ENCODE measurements around the gene KCNRG.
A peak's percentile ranks its signal among the peaks of the same experiment; 100 is the strongest.

KCNRG gene

GRCh38 chr13:49993666-49994065, 21.6 kb upstream of the KCNRG start:
- Histone ChIP-seq H3K79me2 (ENCODE audit: low read length) (peaks cover 8% of the 10 kb centered on the region), H3K9me3 (replicated peaks; ENCODE audit: insufficient read depth, low read length) (no peaks in the 10 kb centered on the region), H3K27ac (ENCODE audit: low read length) (no peak overlapping the region), H3K36me3 (replicated peaks; ENCODE audit: insufficient read depth, low read length) (no peaks in the 10 kb centered on the region), H4K20me1 (ENCODE audit: insufficient read depth, low read length) (no peaks in the 10 kb centered on the region), H3K27me3 (replicated peaks; ENCODE audit: insufficient read depth, low read length) (no peaks in the 10 kb centered on the region), H3K9ac (ENCODE audit: low read length) (no peak overlapping the region), H3F3A (ENCODE audit: insufficient read depth, low read length) (no peaks in the 10 kb centered on the region), H3K9me2 (replicated peaks; ENCODE audit: insufficient read depth, low read length) (no peaks in the 10 kb centered on the region), H2AFZ (ENCODE audit: low read length) (no peak overlapping the region), H3K4me3 (ENCODE audit: low read length) (no peak overlapping the region), H3K4me1 (ENCODE audit: low read length) (no peaks in the 10 kb centered on the region), H3K4me2 (ENCODE audit: low read depth, low read length) (no peak overlapping the region)
- TF ChIP-seq, protein P1, sequence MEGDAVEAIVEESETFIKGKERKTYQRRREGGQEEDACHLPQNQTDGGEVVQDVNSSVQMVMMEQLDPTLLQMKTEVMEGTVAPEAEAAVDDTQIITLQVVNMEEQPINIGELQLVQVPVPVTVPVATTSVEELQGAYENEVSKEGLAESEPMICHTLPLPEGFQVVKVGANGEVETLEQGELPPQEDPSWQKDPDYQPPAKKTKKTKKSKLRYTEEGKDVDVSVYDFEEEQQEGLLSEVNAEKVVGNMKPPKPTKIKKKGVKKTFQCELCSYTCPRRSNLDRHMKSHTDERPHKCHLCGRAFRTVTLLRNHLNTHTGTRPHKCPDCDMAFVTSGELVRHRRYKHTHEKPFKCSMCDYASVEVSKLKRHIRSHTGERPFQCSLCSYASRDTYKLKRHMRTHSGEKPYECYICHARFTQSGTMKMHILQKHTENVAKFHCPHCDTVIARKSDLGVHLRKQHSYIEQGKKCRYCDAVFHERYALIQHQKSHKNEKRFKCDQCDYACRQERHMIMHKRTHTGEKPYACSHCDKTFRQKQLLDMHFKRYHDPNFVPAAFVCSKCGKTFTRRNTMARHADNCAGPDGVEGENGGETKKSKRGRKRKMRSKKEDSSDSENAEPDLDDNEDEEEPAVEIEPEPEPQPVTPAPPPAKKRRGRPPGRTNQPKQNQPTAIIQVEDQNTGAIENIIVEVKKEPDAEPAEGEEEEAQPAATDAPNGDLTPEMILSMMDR (IDR thresholded peaks at IDR 0.05; ENCODE audit: low read length): no peak
- TF ChIP-seq EZH2phosphoT487 (IDR thresholded peaks at IDR 0.05; ENCODE audit: low read length) (no peak), EZH2 (optimal IDR thresholded peaks at IDR 0.05; ENCODE audit: low read depth, low read length) (no peak)
- no peak for DNase-seq

DNA sequence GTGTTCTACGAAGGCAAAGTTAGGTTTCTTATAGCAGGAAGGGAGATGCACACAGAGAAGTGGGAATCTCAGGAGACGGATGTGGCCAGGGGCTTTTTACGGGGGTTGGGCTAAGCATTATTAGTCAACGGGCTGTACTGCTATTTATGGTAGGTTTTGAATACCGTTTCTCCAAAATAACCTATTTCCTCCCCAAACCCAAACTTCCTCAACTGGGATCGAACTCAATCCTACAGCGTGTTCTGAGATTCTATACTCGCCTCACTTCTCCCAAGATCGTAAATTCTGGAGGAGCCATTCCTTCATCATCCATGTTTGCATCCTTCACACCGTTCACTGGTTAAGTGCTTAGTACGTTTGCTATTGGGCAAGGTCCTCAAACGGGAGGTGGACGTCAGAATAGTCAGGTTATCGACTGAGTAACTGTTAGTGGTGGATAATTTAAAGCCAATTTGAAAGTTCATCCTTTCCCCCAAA, 19.6 kb upstream of the KCNRG start:
- no peaks in the 10 kb centered on the region for H3F3A ChIP-seq (ENCODE audit: insufficient read depth, low read length)
- no peaks in the 10 kb centered on the region for H3K36me3 ChIP-seq (replicated peaks; ENCODE audit: insufficient read depth, low read length)
- H3K4me3 ChIP-seq (ENCODE audit: low read length): no peak overlapping the region
- no peak overlapping the region for H3K27ac ChIP-seq (ENCODE audit: low read length)
- no peaks in the 10 kb centered on the region for H3K9me3 ChIP-seq (replicated peaks; ENCODE audit: insufficient read depth, low read length)
- no peak overlapping the region; the same call in 1 of the 2 replicates for H3K4me2 ChIP-seq (ENCODE audit: low read depth, low read length)
- H3K9ac ChIP-seq (ENCODE audit: low read length): no peak overlapping the region
- no peaks in the 10 kb centered on the region for H3K27me3 ChIP-seq (replicated peaks; ENCODE audit: insufficient read depth, low read length)
- no peaks in the 10 kb centered on the region for H3K4me1 ChIP-seq (ENCODE audit: low read length)
- H4K20me1 ChIP-seq (ENCODE audit: insufficient read depth, low read length): no peaks in the 10 kb centered on the region
- H3K9me2 ChIP-seq (replicated peaks; ENCODE audit: insufficient read depth, low read length): no peaks in the 10 kb centered on the region
- no peak for DNase-seq
- TF ChIP-seq EZH2phosphoT487 (IDR thresholded peaks at IDR 0.05; ENCODE audit: low read length): no peak
- peaks cover 13% of the 10 kb centered on the region for H3K79me2 ChIP-seq (ENCODE audit: low read length)
- H2AFZ ChIP-seq (ENCODE audit: low read length): no peak overlapping the region

GRCh38 chr13:49996161-49996915, 18.9 kb upstream of the KCNRG start:
- H3K79me2 ChIP-seq (ENCODE audit: low read length): peaks cover 13% of the 10 kb centered on the region
- peak overlapping the region; percentile 47; the same call in 1 of the 2 replicates for H3K4me2 ChIP-seq (ENCODE audit: low read depth, low read length)
- no peaks in the 10 kb centered on the region for H3K36me3 ChIP-seq (replicated peaks; ENCODE audit: insufficient read depth, low read length)
- H4K20me1 ChIP-seq (ENCODE audit: insufficient read depth, low read length): no peaks in the 10 kb centered on the region
- H2AFZ ChIP-seq (ENCODE audit: low read length): peak overlapping the region; percentile 35; the same call in 1 of the 2 replicates
- no peaks in the 10 kb centered on the region for H3K9me2 ChIP-seq (replicated peaks; ENCODE audit: insufficient read depth, low read length)
- peak; percentile 77 for DNase-seq
- peak overlapping the region; percentile 60 for H3K4me3 ChIP-seq (ENCODE audit: low read length)
- TF ChIP-seq EZH2 (optimal IDR thresholded peaks at IDR 0.05; ENCODE audit: low read depth, low read length): no peak
- TF ChIP-seq, protein P1 (IDR thresholded peaks at IDR 0.05; ENCODE audit: low read length): no peak
- TF ChIP-seq EZH2phosphoT487 (IDR thresholded peaks at IDR 0.05; ENCODE audit: low read length): no peak
- H3K27me3 ChIP-seq (replicated peaks; ENCODE audit: insufficient read depth, low read length): no peaks in the 10 kb centered on the region
- H3F3A ChIP-seq (ENCODE audit: insufficient read depth, low read length): no peaks in the 10 kb centered on the region
- H3K4me1 ChIP-seq (ENCODE audit: low read length): no peaks in the 10 kb centered on the region
- peak overlapping the region; percentile 39; the same call in 1 of the 2 replicates for H3K27ac ChIP-seq (ENCODE audit: low read length)
- peak overlapping the region; percentile 67 for H3K9ac ChIP-seq (ENCODE audit: low read length)
- H3K9me3 ChIP-seq (replicated peaks; ENCODE audit: insufficient read depth, low read length): no peaks in the 10 kb centered on the region

Data from MM.1S (cell line).